Hepatocyte (in vitro differentiated cells): ENCODE measurements around the gene SCGB1C2.
"Not testable (repeated sequence)": the region's sequence is repeated elsewhere in the genome, so short reads cannot be mapped to it uniquely, and the experiment has no call there.

Experiments used
- CTCF ChIP-seq: fragments of 200-600 bp; sonication (generic); IDR thresholded peaks from 2 replicates; pipeline ENCODE4 v1.5.1; 2016; ENCODE audit warnings: antibody characterized with exemption, mild to moderate bottlenecking; ENCODE audit not compliant: poor library complexity
- EZH2 ChIP-seq: fragments of 200-600 bp; sonication (generic); IDR thresholded peaks from 2 replicates; pipeline ENCODE4 v1.6.1; 2016; ENCODE audit warnings: antibody characterized with exemption, mild to moderate bottlenecking, borderline replicate concordance

- TF ChIP-seq EZH2, CTCF: not testable (repeated sequence)
These were observed 3.0 kb upstream of the SCGB1C2 start for GRCh38 chr17:134332-134785.
